Natural killer cell (primary cell): ENCODE results near the gene HAND1. TPM values are rescaled to one million over a fixed set of nuclear protein-coding genes. Genes with fewer than 3 reads are reported as not detected.

Source experiments
- ATAC-seq, 3 donors: fragments of 150-1000 bp in 2 of 3; fragments of 200-7000 bp in 1 of 3; cut with Tn5 transposase; 1 replicate in 1 of 3; 2 replicates in 2 of 3; pipeline ENCODE4 v1.10.0; 2021; ENCODE audit warnings: mild to moderate bottlenecking in 2 of 3, moderate library complexity in 2 of 3
- DNase-seq, 2 donors: peaks; one replicate each; pipeline versions ENCODE4 v3.0.0 to v3.0.0-alpha.2; 2013 to 2021; ENCODE audit warnings: mixed read lengths in 1 of 2
- H3K27ac ChIP-seq: one replicate; pipeline ENCODE4 v1.5.1; 2013; ENCODE audit warnings: mild to moderate bottlenecking, low read length
- H3K27me3 ChIP-seq: one replicate; pipeline ENCODE4 v1.6.1; 2013; ENCODE audit warnings: low read length; ENCODE audit not compliant: control insufficient read depth, insufficient read depth
- H3K36me3 ChIP-seq: one replicate; pipeline ENCODE4 v1.6.1; 2013; ENCODE audit warnings: low read length; ENCODE audit not compliant: control insufficient read depth, insufficient read depth
- H3K4me1 ChIP-seq: one replicate; pipeline ENCODE4 v1.6.1; 2013; ENCODE audit warnings: low read length; ENCODE audit not compliant: control insufficient read depth, insufficient read depth
- H3K4me3 ChIP-seq: one replicate; pipeline ENCODE4 v1.5.1; 2013; ENCODE audit warnings: low read length
- H3K9me3 ChIP-seq: one replicate; pipeline ENCODE4 v1.6.1; 2013; ENCODE audit warnings: low read length; ENCODE audit not compliant: control insufficient read depth, insufficient read depth
- H3K27ac Mint-ChIP-seq, 2 donors: one replicate each; pipeline ENCODE4 v1.8.0; 2022; ENCODE audit warnings: mild to moderate bottlenecking in 2 of 2, mixed read lengths in 2 of 2, moderate library complexity in 1 of 2
- H3K27me3 Mint-ChIP-seq, 2 donors: one replicate each; pipeline ENCODE4 v1.8.0; 2022; ENCODE audit warnings: low read depth in 2 of 2, mixed read lengths in 2 of 2
- H3K36me3 Mint-ChIP-seq: one replicate; pipeline ENCODE4 v1.8.0; 2022; ENCODE audit warnings: mixed read lengths
- H3K4me1 Mint-ChIP-seq, 2 donors: one replicate each; pipeline ENCODE4 v1.8.0; 2022; ENCODE audit warnings: mixed read lengths in 2 of 2
- H3K4me3 Mint-ChIP-seq: one replicate; pipeline ENCODE4 v1.8.0; 2022; ENCODE audit warnings: mild to moderate bottlenecking, moderate library complexity, mixed read lengths
- H3K9me3 Mint-ChIP-seq, 2 donors: one replicate each; pipeline ENCODE4 v1.8.0; 2022; ENCODE audit warnings: mixed read lengths in 2 of 2
- WGBS: methylation state at CpG from one replicate; pipeline ENCODE4 v1.1.7; 2013; ENCODE audit warnings: missing lambda C conversion rate; ENCODE audit not compliant: insufficient coverage; 5-methylcytosine and 5-hydroxymethylcytosine counted together
- intact Hi-C: fragments of 100-400 bp; cut with micrococcal nuclease; formaldehyde crosslinking; loops from one replicate; pipeline ENCODE4 v1.14.2; 2022
- total RNA-seq, 4 donors: library from RNA; stranded (reverse); fragments of 120-200 nt in 1 of 4; gene quantifications; one replicate each; pipeline versions ENCODE4 v1.2.3 to v1.2.4, GENCODE V29; 2013 to 2022
- TF ChIP-seq, protein P1 (sequence below): fragments of 200-600 bp; IDR thresholded peaks from one replicate; pipeline ENCODE4 v1.8.0; 2022; ENCODE audit warnings: antibody characterized with exemption

The HAND1 gene
- total RNA-seq, 3 donors from 2014 or later (not counting 1 experiment from before 2014, with no cell fraction given), result not detected

DNA sequence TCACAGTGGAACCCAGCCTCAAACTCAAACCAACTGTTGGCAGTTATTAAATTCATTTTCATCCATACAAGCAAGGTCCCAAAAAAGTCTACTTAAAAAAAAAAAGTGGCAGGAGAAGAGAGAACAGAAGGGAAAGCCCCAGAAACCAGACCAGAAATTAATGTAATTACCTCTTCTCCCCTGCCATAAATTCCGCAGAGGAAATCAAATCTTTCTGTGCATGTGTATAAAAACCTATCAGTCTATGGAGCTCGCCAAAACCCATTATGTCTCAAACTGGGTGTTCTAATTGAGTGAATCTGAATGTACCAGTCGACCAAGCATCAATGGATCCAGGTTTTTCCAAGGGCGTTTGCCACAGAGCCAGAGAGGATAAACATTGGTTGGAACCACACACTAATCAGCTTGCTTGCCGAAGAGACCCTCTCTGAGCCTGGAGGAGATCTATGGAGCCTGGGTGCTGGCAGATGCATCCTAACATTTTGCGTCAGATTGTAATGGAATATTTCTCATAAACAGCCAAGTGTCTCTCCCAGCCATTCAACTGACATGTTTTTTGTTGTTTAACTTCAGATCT lies 7.9 kb upstream of the HAND1 start:
- Histone ChIP-seq H3K27ac (no peak overlapping the region), H3K36me3 (no peaks in the 10 kb centered on the region), H3K9me3 (peaks cover 2% of the 10 kb centered on the region), H3K27me3 (peaks cover 48% of the 10 kb centered on the region), H3K4me3 (no peak overlapping the region), H3K4me1 (no peaks in the 10 kb centered on the region)
- peaks cover 0 to 8% of the 10 kb centered on the region in 2 donors for H3K4me1 Mint-ChIP-seq
- TF ChIP-seq, protein P1, sequence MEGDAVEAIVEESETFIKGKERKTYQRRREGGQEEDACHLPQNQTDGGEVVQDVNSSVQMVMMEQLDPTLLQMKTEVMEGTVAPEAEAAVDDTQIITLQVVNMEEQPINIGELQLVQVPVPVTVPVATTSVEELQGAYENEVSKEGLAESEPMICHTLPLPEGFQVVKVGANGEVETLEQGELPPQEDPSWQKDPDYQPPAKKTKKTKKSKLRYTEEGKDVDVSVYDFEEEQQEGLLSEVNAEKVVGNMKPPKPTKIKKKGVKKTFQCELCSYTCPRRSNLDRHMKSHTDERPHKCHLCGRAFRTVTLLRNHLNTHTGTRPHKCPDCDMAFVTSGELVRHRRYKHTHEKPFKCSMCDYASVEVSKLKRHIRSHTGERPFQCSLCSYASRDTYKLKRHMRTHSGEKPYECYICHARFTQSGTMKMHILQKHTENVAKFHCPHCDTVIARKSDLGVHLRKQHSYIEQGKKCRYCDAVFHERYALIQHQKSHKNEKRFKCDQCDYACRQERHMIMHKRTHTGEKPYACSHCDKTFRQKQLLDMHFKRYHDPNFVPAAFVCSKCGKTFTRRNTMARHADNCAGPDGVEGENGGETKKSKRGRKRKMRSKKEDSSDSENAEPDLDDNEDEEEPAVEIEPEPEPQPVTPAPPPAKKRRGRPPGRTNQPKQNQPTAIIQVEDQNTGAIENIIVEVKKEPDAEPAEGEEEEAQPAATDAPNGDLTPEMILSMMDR, result no peak
- intact Hi-C loops, result no loop called here
- no peak for DNase-seq
- peaks cover 66 to 89% of the 10 kb centered on the region in 2 donors for H3K27me3 Mint-ChIP-seq
- no peak overlapping the region for H3K4me3 Mint-ChIP-seq
- H3K36me3 Mint-ChIP-seq, result no peaks in the 10 kb centered on the region
- no peak overlapping the region for H3K27ac Mint-ChIP-seq
- ATAC-seq, result no peak
- H3K9me3 Mint-ChIP-seq, result no peaks in the 10 kb centered on the region
- 11% methylated on average over 5 of the region's 6 CpGs for WGBS

DNA sequence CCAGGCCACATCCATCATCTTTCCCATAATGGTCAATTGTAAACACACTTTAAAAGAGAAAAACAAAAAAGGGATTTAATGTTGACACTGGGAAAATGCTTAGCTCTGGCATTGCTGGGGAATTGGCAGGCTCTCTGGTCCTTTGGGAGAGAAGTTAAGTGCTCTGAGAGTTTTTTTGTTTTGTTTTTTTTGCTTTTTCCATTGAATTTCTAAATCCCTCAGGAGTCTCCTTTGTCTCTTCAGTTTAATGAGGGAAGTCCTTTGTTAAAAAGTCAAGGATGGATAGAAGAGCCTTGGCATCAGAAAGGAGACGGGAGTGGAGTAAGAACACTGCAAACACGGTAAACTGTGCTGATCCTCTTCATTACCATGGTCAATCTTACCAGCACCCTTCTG lies 7.1 kb upstream of the HAND1 start:
- H3K4me1 ChIP-seq, result no peaks in the 10 kb centered on the region
- H3K4me3 Mint-ChIP-seq, result no peak overlapping the region
- TF ChIP-seq, protein P1, result no peak
- H3K27me3 ChIP-seq, result peaks cover 57% of the 10 kb centered on the region
- DNase-seq, result no peak
- 37% methylated on average over 2 of the region's 2 CpGs for WGBS
- peaks cover 68 to 90% of the 10 kb centered on the region in 2 donors for H3K27me3 Mint-ChIP-seq
- no peak overlapping the region for H3K27ac ChIP-seq
- H3K9me3 ChIP-seq, result peaks cover 2% of the 10 kb centered on the region
- no peaks in the 10 kb centered on the region for H3K9me3 Mint-ChIP-seq
- intact Hi-C loops, result no loop called here
- H3K4me1 Mint-ChIP-seq, result peaks cover 0 to 8% of the 10 kb centered on the region in 2 donors
- no peak overlapping the region for H3K27ac Mint-ChIP-seq
- no peaks in the 10 kb centered on the region for H3K36me3 Mint-ChIP-seq
- H3K4me3 ChIP-seq, result no peak overlapping the region
- ATAC-seq, result no peak
- H3K36me3 ChIP-seq, result no peaks in the 10 kb centered on the region

DNA sequence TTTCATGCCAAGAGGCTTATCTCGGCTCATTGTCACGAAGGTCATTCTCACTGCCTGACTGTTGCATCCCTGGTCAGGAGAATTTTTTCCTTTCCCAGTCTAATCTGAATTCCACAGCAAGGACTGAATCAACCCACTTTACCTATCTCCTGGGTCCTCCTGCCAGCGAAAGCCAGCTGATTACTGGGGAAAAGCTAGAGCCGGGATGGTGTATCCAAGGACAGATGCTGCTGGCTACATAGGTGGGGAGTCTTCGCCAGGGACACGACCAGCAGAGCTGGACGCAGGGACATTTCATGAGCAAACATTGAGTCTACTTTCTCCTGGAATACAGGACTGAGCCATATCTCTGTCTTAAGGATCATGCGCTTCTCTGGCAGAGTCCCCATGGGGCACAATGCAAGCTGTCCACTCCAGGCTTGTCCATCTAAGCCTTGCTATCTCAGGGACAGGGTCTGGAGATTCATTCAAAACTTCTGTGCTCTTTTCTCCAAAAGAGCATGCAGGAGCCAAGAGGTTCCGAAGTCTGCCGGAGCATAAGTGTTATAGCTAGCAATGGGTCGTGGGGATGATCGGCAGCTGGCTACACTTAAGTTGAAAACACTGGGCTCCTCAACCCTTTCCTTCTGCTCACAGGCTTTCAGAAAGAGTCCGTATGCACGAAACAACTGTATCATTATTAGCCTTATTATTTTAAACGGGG lies 6.5 kb upstream of the HAND1 start:
- peaks cover 3% of the 10 kb centered on the region for H3K4me1 ChIP-seq
- H3K4me1 Mint-ChIP-seq, result peaks cover 0 to 10% of the 10 kb centered on the region in 2 donors
- no peak overlapping the region for H3K4me3 ChIP-seq
- TF ChIP-seq, protein P1, result no peak
- intact Hi-C loops, result no loop called here
- 15% methylated on average over 14 of the region's 15 CpGs for WGBS
- DNase-seq (no peak), ATAC-seq (no peak)
- H3K27ac Mint-ChIP-seq, result no peak overlapping the region
- peaks cover 72 to 89% of the 10 kb centered on the region in 2 donors for H3K27me3 Mint-ChIP-seq
- H3K27me3 ChIP-seq, result peaks cover 61% of the 10 kb centered on the region
- H3K9me3 ChIP-seq, result peaks cover 2% of the 10 kb centered on the region
- H3K36me3 Mint-ChIP-seq, result no peaks in the 10 kb centered on the region
- H3K36me3 ChIP-seq, result no peaks in the 10 kb centered on the region
- no peak overlapping the region for H3K4me3 Mint-ChIP-seq
- H3K27ac ChIP-seq, result no peak overlapping the region
- H3K9me3 Mint-ChIP-seq, result no peaks in the 10 kb centered on the region
